GM12878 (cell line): ENCODE measurements around the gene NUB1. TPM values are rescaled to one million over a fixed set of nuclear protein-coding genes. Genes with fewer than 3 reads are reported as not detected.

Experiments
- ATAC-seq: fragments of 200-7000 bp; cut with Tn5 transposase; 3 replicates; pipeline ENCODE4 v1.9.1; 2020; ENCODE audit warnings: mild to moderate bottlenecking, moderate library complexity
- BruUV-seq: library from RNA; stranded (reverse); fragments of 400-500 nt; replicated peaks from 2 replicates; lab custom pipeline; 2021; lab: Mats Ljungman, UMichigan
- CTCF ChIA-PET: fragments of 300-600 bp; sonication (Branson Sonifier 250); formaldehyde crosslinking; extraction: SDS; loops from one replicate; lab custom pipeline; 2021; ENCODE audit warnings: inconsistent platforms; lab: Yijun Ruan, JAX
- POLR2A ChIA-PET: fragments of 350-600 bp; formaldehyde crosslinking; extraction: SDS; loops from one replicate; lab custom pipeline; 2021; ENCODE audit warnings: inconsistent platforms; lab: Charles Lee
- RAD21 ChIA-PET: fragments of 300-600 bp; sonication (Branson Sonifier 250); formaldehyde crosslinking; loops from one replicate; lab custom pipeline; 2023; ENCODE audit warnings: antibody characterized with exemption; ENCODE audit not compliant: unreplicated experiment; lab: Charles Lee
- SMC1A ChIA-PET: fragments of 300-600 bp; sonication (Branson Sonifier 250); formaldehyde crosslinking; loops from one replicate; lab custom pipeline; 2023; ENCODE audit not compliant: unreplicated experiment, uncharacterized antibody; lab: Charles Lee
- DNase-seq: peaks from one replicate; pipeline ENCODE4 v3.0.0-alpha.2; 2011; ENCODE audit warnings: low read depth, low spot score
- FAIRE-seq: peaks from 3 replicates; lab custom pipeline; 2011; peaks lifted over from hg19 to GRCh38; lab: Jason Lieb, UNC
- H2AFZ ChIP-seq: 2 replicates; pipeline ENCODE4 v1.6.0; 2011; ENCODE audit warnings: low read depth, low read length, control low read depth; ENCODE audit not compliant: control insufficient read depth
- H3K27ac ChIP-seq: 2 replicates; pipeline ENCODE4 v1.5.1; 2011; ENCODE audit warnings: control low read depth; ENCODE audit not compliant: control insufficient read depth, insufficient read depth
- H3K27me3 ChIP-seq, 2 experiments: replicated peaks in 1 of 2; 2 replicates each; pipeline versions ENCODE4 v1.6.0 to v1.6.1; 2011; ENCODE audit warnings: low read length in 1 of 2; ENCODE audit not compliant: control insufficient read depth in 2 of 2, insufficient read depth in 2 of 2
- H3K36me3 ChIP-seq, 2 experiments: 2 replicates each; pipeline ENCODE4 v1.5.1; 2011; ENCODE audit warnings: low read length in 1 of 2; ENCODE audit not compliant: control insufficient read depth in 2 of 2, insufficient read depth in 2 of 2
- H3K4me1 ChIP-seq: 2 replicates; pipeline ENCODE4 v1.6.1; 2011; ENCODE audit warnings: mild to moderate bottlenecking, low read length, moderate library complexity, mixed read lengths; ENCODE audit not compliant: control insufficient read depth, insufficient read depth
- H3K4me2 ChIP-seq: 2 replicates; pipeline ENCODE4 v1.6.0; 2011; ENCODE audit warnings: control low read depth; ENCODE audit not compliant: control insufficient read depth, insufficient read depth
- H3K4me3 ChIP-seq: fragments of 200-600 bp; sonication (generic); 2 replicates; pipeline ENCODE4 v1.5.1; 2016
- H3K79me2 ChIP-seq: 2 replicates; pipeline ENCODE4 v1.6.0; 2011; ENCODE audit warnings: low read length; ENCODE audit not compliant: control insufficient read depth, insufficient read depth
- H3K9ac ChIP-seq: 2 replicates; pipeline ENCODE4 v1.8.0; 2011; ENCODE audit warnings: low read length, control low read depth, mixed read lengths; ENCODE audit not compliant: control insufficient read depth, insufficient read depth
- H3K9me3 ChIP-seq: replicated peaks from 3 replicates; pipeline ENCODE4 v1.5.1; 2011; ENCODE audit warnings: mild to moderate bottlenecking, low read length; ENCODE audit not compliant: control insufficient read depth, insufficient read depth
- H4K20me1 ChIP-seq: 2 replicates; pipeline ENCODE4 v1.6.0; 2011; ENCODE audit not compliant: control insufficient read depth, insufficient read depth
- CREM ChIP-seq: IDR thresholded peaks from 2 replicates; pipeline ENCODE4 v1.6.1; 2014; ENCODE audit warnings: antibody characterized with exemption, low read depth
- CTCF ChIP-seq, 3 experiments: IDR thresholded peaks in 2 of 3; conservative IDR thresholded peaks in 1 of 3; 2 replicates each; pipeline ENCODE4 v1.5.1; 2011; ENCODE audit warnings: low read depth in 3 of 3, low read length in 3 of 3, mild to moderate bottlenecking in 3 of 3, control low read depth in 2 of 3, moderate library complexity in 2 of 3, inconsistent platforms in 1 of 3, mixed read lengths in 1 of 3; ENCODE audit not compliant: control insufficient read depth in 2 of 3, insufficient read depth in 1 of 3; ENCODE audit errors: extremely low read depth in 1 of 3
- FOXM1 ChIP-seq: IDR thresholded peaks from 2 replicates; pipeline ENCODE4 v1.6.1; 2012; ENCODE audit warnings: low read depth, mild to moderate bottlenecking, inconsistent platforms, low read length, moderate library complexity
- HCFC1 ChIP-seq: fragments of 150-350 bp; IDR thresholded peaks from 2 replicates; pipeline ENCODE4 v1.6.1; 2014; ENCODE audit warnings: low read length
- LARP7 ChIP-seq: fragments of 450-650 bp; IDR thresholded peaks from 2 replicates; pipeline ENCODE4 v1.6.1; 2017; ENCODE audit warnings: mild to moderate bottlenecking
- REST ChIP-seq: IDR thresholded peaks from 2 replicates; pipeline ENCODE4 v1.6.1; 2012; ENCODE audit warnings: mild to moderate bottlenecking, low read depth, low read length
- SREBF2 ChIP-seq: IDR thresholded peaks from 2 replicates; pipeline ENCODE4 v1.6.1; 2012; ENCODE audit warnings: mild to moderate bottlenecking, low read length
- YBX1 ChIP-seq: fragments of 450-650 bp; IDR thresholded peaks from 2 replicates; pipeline ENCODE4 v1.6.1; 2016; ENCODE audit warnings: antibody characterized with exemption
- ZBED1 ChIP-seq: IDR thresholded peaks from 2 replicates; pipeline ENCODE4 v1.6.1; 2016; ENCODE audit warnings: borderline replicate concordance
- ZNF384 ChIP-seq: IDR thresholded peaks from 2 replicates; pipeline ENCODE4 v1.6.1; 2012; ENCODE audit warnings: low read depth, mild to moderate bottlenecking, low read length, improper control_type of control experiment, borderline replicate concordance
- WGBS: methylation state at CpG from one replicate; pipeline ENCODE4 v1.1.6; 2016; ENCODE audit warnings: low lambda C conversion rate; ENCODE audit not compliant: insufficient replicate concordance, insufficient coverage; ENCODE audit errors: missing lambda C conversion rate; 5-methylcytosine and 5-hydroxymethylcytosine counted together
- in situ Hi-C: fragments of 300-500 bp; cut with MboI; formaldehyde crosslinking; loops from 9 replicates; pipeline ENCODE4 v1.14.3; 2018; ENCODE audit warnings: mixed read lengths
- intact Hi-C: fragments of 100-400 bp; cut with micrococcal nuclease; formaldehyde crosslinking; loops from one replicate; pipeline ENCODE4 v1.14.2; 2022; ENCODE audit not compliant: unreplicated experiment
- polyA plus RNA-seq, 11 experiments: library from polyadenylated mRNA; depleted of rRNA in 4 of 11; unstranded in 6 of 11; stranded (reverse) in 5 of 11; fragments of >200 nt; fragmentation: Nextera tagmentation in 4 of 11; fragmentation: Illumina TruSeq in 1 of 11; extraction: Ambion mirVana in 4 of 11; extraction: Trizol in 1 of 11; gene quantifications; 1 replicate in 1 of 11; 2 replicates in 10 of 11; pipeline versions ENCODE4 v1.2.1 to v1.2.3, GENCODE V29; 2011 to 2016; ENCODE audit warnings: inconsistent platforms in 2 of 11, missing spikeins in 2 of 11, low read depth in 1 of 11
- total RNA-seq, 4 experiments: library from RNA; depleted of rRNA in 3 of 4; stranded (reverse); fragments of >200 nt in 3 of 4; fragmentation: Illumina TruSeq in 1 of 4; extraction: Trizol in 1 of 4; gene quantifications; 2 replicates each; pipeline versions ENCODE4 v1.2.1 to v1.2.3, GENCODE V29; 2013 to 2021
- TF ChIP-seq, protein P1 (sequence below): IDR thresholded peaks from 2 replicates; pipeline ENCODE4 v1.6.1; 2012; ENCODE audit warnings: low read depth, low read length, improper control_type of control experiment
- TF ChIP-seq, protein P2 (sequence below): fragments of 450-650 bp; IDR thresholded peaks from 2 replicates; pipeline ENCODE4 v1.6.1; 2016; ENCODE audit warnings: mild to moderate bottlenecking
- TF ChIP-seq, protein P3 (sequence below): fragments of 150-350 bp; IDR thresholded peaks from 2 replicates; pipeline ENCODE4 v1.6.1; 2014; ENCODE audit warnings: mild to moderate bottlenecking, low read depth, low read length

Gene NUB1
- total and polyA plus RNA-seq, 10 of the 15 experiments (the other 5 are each of a cell fraction or from before 2014, with no cell fraction given), result 24.1 to 102 (median 49.0) TPM

- TF ChIP-seq HCFC1 (no peak), CREM (no peak), REST (no peak)
- TF ChIP-seq, protein P1, sequence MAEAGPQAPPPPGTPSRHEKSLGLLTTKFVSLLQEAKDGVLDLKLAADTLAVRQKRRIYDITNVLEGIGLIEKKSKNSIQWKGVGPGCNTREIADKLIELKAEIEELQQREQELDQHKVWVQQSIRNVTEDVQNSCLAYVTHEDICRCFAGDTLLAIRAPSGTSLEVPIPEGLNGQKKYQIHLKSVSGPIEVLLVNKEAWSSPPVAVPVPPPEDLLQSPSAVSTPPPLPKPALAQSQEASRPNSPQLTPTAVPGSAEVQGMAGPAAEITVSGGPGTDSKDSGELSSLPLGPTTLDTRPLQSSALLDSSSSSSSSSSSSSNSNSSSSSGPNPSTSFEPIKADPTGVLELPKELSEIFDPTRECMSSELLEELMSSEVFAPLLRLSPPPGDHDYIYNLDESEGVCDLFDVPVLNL, result no peak
Observed at GRCh38 chr7:151413241-151413640, 71.6 kb downstream of the NUB1 start (continued).

GRCh38 chr7:151415375-151416105 is 73.9 kb downstream of the NUB1 start:
- WGBS, result 15% methylated on average over 3 of the region's 3 CpGs
- Histone ChIP-seq H3K4me2 (no peak overlapping the region), H3K4me3 (no peak overlapping the region), H3K36me3 (no peaks in the 10 kb centered on the region), H3K79me2 (no peaks in the 10 kb centered on the region), H2AFZ (no peak overlapping the region), H3K27ac (no peak overlapping the region), H3K27me3 (peaks cover 4 to 10% of the 10 kb centered on the region in 2 experiments), H3K9me3 (peaks cover 4% of the 10 kb centered on the region; the same call in 2 of the 3 replicates), H3K9ac (no peak overlapping the region), H4K20me1 (no peaks in the 10 kb centered on the region), H3K4me1 (no peaks in the 10 kb centered on the region)
- in situ Hi-C loops (no loop called here), intact Hi-C loops (no loop called here)
- ChIA-PET CTCF (interaction anchor here (1.1 to 1.3 kb wide), 2 partner anchors 29 to 33 kb away, joined by 3 to 4 read pairs; no protein-coding TSS in a partner anchor), SMC1A (no interaction called here), RAD21 (no interaction called here), POLR2A (no interaction called here)
- FAIRE-seq (no peak), ATAC-seq (no peak), DNase-seq (no peak)
- no TSS peak for BruUV-seq
- no peak for TF ChIP-seq FOXM1
- TF ChIP-seq SREBF2, result no peak
- TF ChIP-seq ZNF384, result no peak
- no peak for TF ChIP-seq CTCF (IDR thresholded peaks at IDR 0.05 in 2 of 3, conservative IDR thresholded peaks at IDR 0.05 in 1 of 3; ENCODE audit: control insufficient read depth in 2 of 3, extremely low read depth in 1 of 3, insufficient read depth in 1 of 3, low read depth in 3 of 3, low read length in 3 of 3)
- TF ChIP-seq, protein P2, sequence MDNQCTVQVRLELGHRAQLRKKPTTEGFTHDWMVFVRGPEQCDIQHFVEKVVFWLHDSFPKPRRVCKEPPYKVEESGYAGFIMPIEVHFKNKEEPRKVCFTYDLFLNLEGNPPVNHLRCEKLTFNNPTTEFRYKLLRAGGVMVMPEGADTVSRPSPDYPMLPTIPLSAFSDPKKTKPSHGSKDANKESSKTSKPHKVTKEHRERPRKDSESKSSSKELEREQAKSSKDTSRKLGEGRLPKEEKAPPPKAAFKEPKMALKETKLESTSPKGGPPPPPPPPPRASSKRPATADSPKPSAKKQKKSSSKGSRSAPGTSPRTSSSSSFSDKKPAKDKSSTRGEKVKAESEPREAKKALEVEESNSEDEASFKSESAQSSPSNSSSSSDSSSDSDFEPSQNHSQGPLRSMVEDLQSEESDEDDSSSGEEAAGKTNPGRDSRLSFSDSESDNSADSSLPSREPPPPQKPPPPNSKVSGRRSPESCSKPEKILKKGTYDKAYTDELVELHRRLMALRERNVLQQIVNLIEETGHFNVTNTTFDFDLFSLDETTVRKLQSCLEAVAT, result no peak
- no peak for TF ChIP-seq ZBED1
- TF ChIP-seq YBX1, result no peak
- no peak for TF ChIP-seq LARP7
- TF ChIP-seq, protein P3, sequence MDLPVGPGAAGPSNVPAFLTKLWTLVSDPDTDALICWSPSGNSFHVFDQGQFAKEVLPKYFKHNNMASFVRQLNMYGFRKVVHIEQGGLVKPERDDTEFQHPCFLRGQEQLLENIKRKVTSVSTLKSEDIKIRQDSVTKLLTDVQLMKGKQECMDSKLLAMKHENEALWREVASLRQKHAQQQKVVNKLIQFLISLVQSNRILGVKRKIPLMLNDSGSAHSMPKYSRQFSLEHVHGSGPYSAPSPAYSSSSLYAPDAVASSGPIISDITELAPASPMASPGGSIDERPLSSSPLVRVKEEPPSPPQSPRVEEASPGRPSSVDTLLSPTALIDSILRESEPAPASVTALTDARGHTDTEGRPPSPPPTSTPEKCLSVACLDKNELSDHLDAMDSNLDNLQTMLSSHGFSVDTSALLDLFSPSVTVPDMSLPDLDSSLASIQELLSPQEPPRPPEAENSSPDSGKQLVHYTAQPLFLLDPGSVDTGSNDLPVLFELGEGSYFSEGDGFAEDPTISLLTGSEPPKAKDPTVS, result no peak
